AG08395 (cell line): ENCODE data around the gene HIGD2A.
A peak's percentile ranks its signal among the peaks of the same experiment; 100 is the strongest.

Experiments
- DNase-seq: peaks from one replicate; pipeline ENCODE4 v3.0.0; 2012; ENCODE audit warnings: mixed read lengths, low spot score

HIGD2A gene

GRCh38 chr5:176388444-176389134 lies at the start of gene HIGD2A, which contains the start of gene NOP16:
Gene HIGD2A (plus strand): TSS chr5:176388751. CDS start chr5:176388820, 69 bp downstream.
Gene NOP16 (minus strand): TSS chr5:176388598. CDS start chr5:176388539, 59 bp downstream.
- peak; percentile 99 for DNase-seq

GRCh38 chr5:176339304-176339703 lies 49.2 kb upstream of the HIGD2A start:
- no peak for DNase-seq

- DNase-seq = no peak
Observed at GRCh38 chr5:176341325-176342157, 47.0 kb upstream of the HIGD2A start.

- DNase-seq = no peak
Observed at GRCh38 chr5:176342158-176342483, 46.4 kb upstream of the HIGD2A start.

- no peak for DNase-seq
Observed at GRCh38 chr5:176342766-176343458, 45.6 kb upstream of the HIGD2A start.

GRCh38 chr5:176350416-176350815 lies 38.1 kb upstream of the HIGD2A start:
- no peak for DNase-seq

- no peak for DNase-seq
Observed at GRCh38 chr5:176352116-176352878, 36.3 kb upstream of the HIGD2A start.

GRCh38 chr5:176353533-176353932 lies 35.0 kb upstream of the HIGD2A start:
- DNase-seq = no peak

GRCh38 chr5:176355400-176356178 lies 33.0 kb upstream of the HIGD2A start:
- no peak for DNase-seq

- DNase-seq = no peak
Observed at GRCh38 chr5:176356179-176356566, 32.4 kb upstream of the HIGD2A start.

GRCh38 chr5:176359658-176360057 lies 28.9 kb upstream of the HIGD2A start:
- DNase-seq = no peak

- peak; percentile 6 for DNase-seq
Observed at GRCh38 chr5:176360894-176361436, 27.6 kb upstream of the HIGD2A start.

- DNase-seq = peak; percentile 94
Observed at GRCh38 chr5:176361437-176362232, 26.9 kb upstream of the HIGD2A start, which contains the start of gene KIAA1191. Gene KIAA1191 (minus strand): TSS chr5:176361764. CDS start chr5:176359508, 2,256 bp downstream.

- DNase-seq = no peak
Observed at GRCh38 chr5:176362233-176362490, 26.4 kb upstream of the HIGD2A start.

GRCh38 chr5:176364765-176365350 lies 23.7 kb upstream of the HIGD2A start:
- no peak for DNase-seq

GRCh38 chr5:176365351-176366231 lies 23.0 kb upstream of the HIGD2A start, which contains the start of gene ARL10:
Gene ARL10 (plus strand): TSS chr5:176365487. CDS start chr5:176365564, 77 bp downstream.
- peak; percentile 90 for DNase-seq

- no peak for DNase-seq
Observed at GRCh38 chr5:176366232-176366894, 22.2 kb upstream of the HIGD2A start.

GRCh38 chr5:176368726-176369125 lies 19.8 kb upstream of the HIGD2A start:
- no peak for DNase-seq
